GM21619 (cell line): ENCODE data around the gene HRH1.
"Not testable (repeated sequence)": the region's sequence is repeated elsewhere in the genome, so short reads cannot be mapped to it uniquely, and the experiment has no call there.

Experiments used
- ATAC-seq: cut with Tn5 transposase; IDR thresholded peaks from one replicate; pipeline ENCODE4 v1.9.1; 2021; ENCODE audit not compliant: unreplicated experiment

The HRH1 gene

GRCh38 chr3:11236588-11237461, 82.5 kb downstream of the HRH1 start:
- ATAC-seq = no peak

DNA sequence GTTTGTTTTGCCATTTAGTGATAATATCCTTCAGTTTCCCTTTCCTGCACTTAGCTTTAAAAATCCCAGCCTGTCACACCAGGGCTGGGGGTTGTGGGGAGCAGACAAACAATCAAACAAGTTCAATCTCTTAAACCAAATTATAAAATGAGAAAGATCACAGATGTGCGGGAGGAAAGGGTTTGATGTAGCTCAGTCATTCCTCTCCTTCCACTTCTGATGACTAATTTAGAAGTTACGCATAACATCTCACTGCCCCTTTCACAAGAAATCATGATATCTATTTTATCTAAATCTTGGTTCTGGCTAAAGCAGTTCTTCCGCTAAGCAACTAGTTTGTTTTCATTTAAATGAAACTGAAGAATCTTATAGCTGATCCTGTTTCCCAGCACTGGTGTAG, 83.8 kb downstream of the HRH1 start:
- no peak for ATAC-seq

- no peak for ATAC-seq
Observed at GRCh38 chr3:11238880-11239279, 84.6 kb downstream of the HRH1 start.

DNA sequence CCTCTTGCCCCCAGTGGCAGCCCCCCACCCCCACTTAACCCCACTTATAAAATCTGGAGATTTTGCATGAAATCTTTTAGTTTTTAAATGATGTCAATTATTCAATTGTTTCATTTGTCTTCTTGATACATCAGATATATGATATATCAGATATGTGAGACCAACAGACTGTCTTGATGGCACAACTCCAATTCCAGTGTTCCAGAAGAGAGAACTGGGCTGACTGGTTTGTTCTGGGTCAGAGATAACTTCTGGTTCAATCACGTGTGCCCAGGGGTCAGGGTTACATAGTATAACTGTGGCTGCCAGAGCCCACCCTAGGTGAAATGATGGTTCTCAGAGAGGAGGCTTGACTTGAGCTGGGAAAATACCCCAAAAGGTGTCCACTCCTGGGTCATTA, 85.5 kb downstream of the HRH1 start:
- no peak for ATAC-seq

- ATAC-seq = no peak
Observed at GRCh38 chr3:11240496-11240895, 86.2 kb downstream of the HRH1 start.

GRCh38 chr3:11244121-11244677, 89.9 kb downstream of the HRH1 start:
- ATAC-seq = no peak

- no peak for ATAC-seq
Observed at GRCh38 chr3:11245276-11245675, 91.0 kb downstream of the HRH1 start.

- ATAC-seq = no peak
Observed at GRCh38 chr3:11245827-11246662, 91.8 kb downstream of the HRH1 start.

GRCh38 chr3:11246663-11246970, 92.3 kb downstream of the HRH1 start:
- ATAC-seq = no peak

DNA sequence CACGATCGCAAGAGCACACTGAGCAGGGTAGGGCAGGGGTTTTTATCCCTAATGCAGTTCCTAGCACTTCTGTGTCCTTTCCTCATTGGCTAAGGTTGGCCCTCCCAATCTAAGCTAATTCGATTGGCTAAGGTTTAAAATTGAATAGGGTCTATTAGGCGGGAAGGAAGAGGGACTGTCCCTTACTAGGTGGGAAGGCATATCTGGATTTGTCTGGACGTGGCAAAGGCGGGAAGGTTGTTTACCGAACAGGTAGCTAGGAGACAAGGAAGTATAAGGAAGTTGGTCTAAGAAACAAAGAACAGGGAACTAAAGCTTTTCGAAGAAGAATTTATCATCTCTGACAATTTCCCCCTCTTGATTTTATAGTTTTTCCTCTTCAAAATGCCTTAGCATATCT, 93.1 kb downstream of the HRH1 start:
- ATAC-seq = no peak

GRCh38 chr3:11248596-11248995, 94.3 kb downstream of the HRH1 start:
- no peak for ATAC-seq

DNA sequence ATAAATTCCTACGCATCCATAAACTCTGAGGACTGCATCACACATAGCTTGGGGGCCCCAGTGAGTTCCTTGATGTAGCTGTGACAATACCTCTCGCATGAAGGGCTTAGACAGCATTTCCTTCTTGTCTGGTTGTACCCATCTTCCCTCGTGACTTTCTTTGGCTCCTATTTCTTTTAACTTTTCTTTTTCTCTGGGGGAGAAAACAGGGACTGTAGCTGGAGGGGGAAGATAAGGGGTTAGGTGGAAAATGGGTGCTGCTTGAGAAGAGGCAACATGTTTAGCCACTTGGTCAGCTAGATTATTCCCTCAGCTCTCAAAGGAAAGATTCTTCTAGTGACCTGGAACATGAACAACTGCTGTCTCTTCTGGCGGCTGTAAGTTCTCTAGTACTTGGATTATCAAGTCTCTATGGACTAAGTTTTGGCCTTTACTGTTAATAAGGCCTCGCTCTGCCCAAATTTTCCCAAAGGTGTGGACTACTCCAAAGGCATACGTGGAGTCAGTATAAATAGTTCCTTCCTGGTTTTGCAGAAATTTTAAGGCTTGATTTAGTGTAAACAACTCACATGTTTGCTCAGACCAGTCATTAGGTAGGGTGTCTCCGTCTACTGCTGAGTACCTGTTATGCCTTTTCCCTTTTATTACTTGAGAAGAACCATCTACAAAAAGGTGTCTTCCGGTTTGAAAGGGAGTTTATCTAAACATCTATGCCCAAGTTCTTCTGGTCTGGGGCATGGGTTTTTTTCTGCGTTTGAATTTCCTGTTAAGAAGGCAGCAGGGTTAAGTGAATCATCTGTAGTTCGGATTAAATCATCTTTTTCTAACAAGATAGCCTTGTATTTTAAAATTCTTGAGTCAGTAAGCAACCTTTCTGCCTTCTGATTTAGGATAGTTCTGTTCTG, 96.9 kb downstream of the HRH1 start:
- ATAC-seq = no peak

DNA sequence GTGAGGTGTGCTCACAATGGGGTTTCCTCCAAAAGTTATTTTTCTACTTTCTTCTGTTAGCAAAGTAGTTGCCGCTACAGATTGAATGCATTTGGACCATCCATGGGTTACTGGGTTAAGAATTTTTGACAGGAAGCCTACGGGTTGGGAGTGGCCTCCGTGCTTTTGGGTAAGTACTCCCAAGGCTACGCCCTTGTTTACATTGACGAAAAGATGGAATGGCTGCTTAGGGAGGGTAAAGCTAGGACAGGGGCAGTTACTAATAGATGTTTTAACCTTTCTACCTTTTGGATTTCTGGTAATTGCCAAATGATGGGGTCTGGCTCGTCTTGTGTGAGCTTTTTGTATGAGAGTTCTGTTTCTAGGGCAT, 97.5 kb downstream of the HRH1 start:
- no peak for ATAC-seq

- ATAC-seq = no peak
Observed at GRCh38 chr3:11254876-11255275, 100.6 kb downstream of the HRH1 start.

GRCh38 chr3:11255537-11255936, 101.2 kb downstream of the HRH1 start:
- not testable (repeated sequence) for ATAC-seq

GRCh38 chr3:11258958-11259357, 104.7 kb downstream of the HRH1 start:
- ATAC-seq = no peak

DNA sequence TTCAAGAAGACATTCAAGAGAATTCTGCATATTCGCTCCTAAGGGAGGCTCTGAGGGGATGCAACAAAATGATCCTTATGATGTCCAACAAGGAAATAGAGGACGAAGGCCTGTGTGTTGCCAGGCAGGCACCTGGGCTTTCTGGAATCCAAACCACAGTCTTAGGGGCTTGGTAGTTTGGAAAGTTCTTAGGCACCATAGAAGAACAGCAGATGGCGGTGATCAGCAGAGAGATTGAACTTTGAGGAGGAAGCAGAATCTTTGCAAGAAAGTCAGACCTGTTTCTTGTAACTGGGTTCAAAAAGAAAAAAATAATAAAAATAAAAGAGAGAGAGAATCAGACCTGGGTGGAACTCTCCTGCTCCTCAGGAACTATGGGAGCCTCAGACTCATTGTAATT, 106.2 kb downstream of the HRH1 start:
- ATAC-seq = no peak

- no peak for ATAC-seq
Observed at GRCh38 chr3:11269007-11269406, 114.7 kb downstream of the HRH1 start.

DNA sequence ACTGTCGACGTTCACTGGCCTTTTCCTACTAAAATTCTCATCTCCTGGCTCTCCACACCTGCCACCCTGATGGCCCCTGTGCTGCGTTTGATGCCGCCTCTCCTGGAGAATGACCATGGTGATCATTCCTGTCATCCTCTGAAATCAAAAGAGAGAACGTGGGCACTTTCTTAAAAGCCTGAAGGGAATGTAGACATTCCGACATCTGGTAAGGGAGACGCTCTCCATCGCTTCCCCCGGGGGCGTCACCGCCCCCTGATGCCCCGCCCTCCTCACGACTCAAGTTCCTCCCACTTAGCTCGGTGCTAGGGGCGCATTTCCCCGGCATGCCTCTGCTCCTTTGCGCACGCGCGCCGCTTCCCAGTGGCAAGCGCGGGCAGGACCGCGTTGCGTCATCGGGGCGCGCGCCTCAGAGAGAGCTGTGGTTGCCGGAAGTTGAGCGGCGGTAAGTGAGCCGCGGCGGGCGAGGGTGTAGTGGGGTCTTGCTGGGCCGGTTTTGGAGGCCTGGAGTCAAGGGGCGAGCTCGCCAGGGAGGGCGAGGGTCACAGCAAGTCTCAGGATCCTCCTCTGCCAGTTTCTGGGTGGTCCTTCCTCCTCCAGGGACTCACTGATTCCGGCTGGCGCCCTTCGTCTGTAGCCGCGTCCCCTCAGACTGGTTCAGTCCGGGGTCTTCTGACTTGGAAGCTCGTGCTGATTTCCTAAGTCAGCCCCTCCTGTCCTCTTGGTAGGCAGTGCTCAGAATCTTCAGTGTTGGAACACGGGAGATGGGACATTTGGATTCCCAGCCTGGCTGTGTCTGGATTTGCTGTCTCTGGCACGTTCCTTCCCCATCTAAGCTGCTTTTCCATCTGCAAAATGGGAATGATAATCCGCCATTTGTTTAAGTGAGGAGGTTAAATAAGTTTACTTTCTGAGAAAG, 118.0 kb downstream of the HRH1 start, which contains the start of gene ATG7:
Gene ATG7 (plus strand): TSS at position 412 of the 919 bp plus-strand sequence. CDS start 26,299 bp downstream, outside the sequence.
- ATAC-seq = peak; percentile 98
